Measurements from ENCODE around the gene HDAC7.

The HDAC7 gene

GRCh38 chr12:47783024-47783755, 36.5 kb downstream of the HDAC7 start:
- Histone ChIP-seq H3K36me3 (ENCODE audit: control insufficient read depth, insufficient read depth, low read length) (peaks cover 12% of the 10 kb centered on the region), H3K27me3 (ENCODE audit: control insufficient read depth, insufficient read depth, low read length) (no peaks in the 10 kb centered on the region), H3K9me3 (ENCODE audit: control insufficient read depth, low read length) (no peaks in the 10 kb centered on the region), H3K4me1 (ENCODE audit: control insufficient read depth, insufficient read depth, low read length) (peaks cover 13% of the 10 kb centered on the region), H3K9ac (ENCODE audit: low read length) (no peak overlapping the region), H3K4me3 (ENCODE audit: low read length) (no peak overlapping the region)

- H3K9ac ChIP-seq (ENCODE audit: low read length) = no peak overlapping the region
- H3K4me1 ChIP-seq (ENCODE audit: control insufficient read depth, insufficient read depth, low read length) = peaks cover 21% of the 10 kb centered on the region
- H3K4me3 ChIP-seq (ENCODE audit: low read length) = no peak overlapping the region
- no peaks in the 10 kb centered on the region for H3K9me3 ChIP-seq (ENCODE audit: control insufficient read depth, low read length)
- peaks cover 7% of the 10 kb centered on the region for H3K36me3 ChIP-seq (ENCODE audit: control insufficient read depth, insufficient read depth, low read length)
- H3K27me3 ChIP-seq (ENCODE audit: control insufficient read depth, insufficient read depth, low read length) = no peaks in the 10 kb centered on the region
Observed at GRCh38 chr12:47782372-47782770, 37.3 kb downstream of the HDAC7 start.

GRCh38 chr12:47781479-47782371, 38.0 kb downstream of the HDAC7 start:
- Histone ChIP-seq H3K9ac (ENCODE audit: low read length) (no peak overlapping the region), H3K4me1 (ENCODE audit: control insufficient read depth, insufficient read depth, low read length) (peaks cover 26% of the 10 kb centered on the region), H3K9me3 (ENCODE audit: control insufficient read depth, low read length) (no peaks in the 10 kb centered on the region), H3K27me3 (ENCODE audit: control insufficient read depth, insufficient read depth, low read length) (no peaks in the 10 kb centered on the region), H3K36me3 (ENCODE audit: control insufficient read depth, insufficient read depth, low read length) (peaks cover 5% of the 10 kb centered on the region), H3K4me3 (ENCODE audit: low read length) (no peak overlapping the region)

GRCh38 chr12:47779943-47780504, 39.7 kb downstream of the HDAC7 start:
- Histone ChIP-seq H3K9me3 (ENCODE audit: control insufficient read depth, low read length) (no peaks in the 10 kb centered on the region), H3K36me3 (ENCODE audit: control insufficient read depth, insufficient read depth, low read length) (no peaks in the 10 kb centered on the region), H3K27me3 (ENCODE audit: control insufficient read depth, insufficient read depth, low read length) (no peaks in the 10 kb centered on the region), H3K9ac (ENCODE audit: low read length) (no peak overlapping the region), H3K4me1 (ENCODE audit: control insufficient read depth, insufficient read depth, low read length) (peaks cover 34% of the 10 kb centered on the region), H3K4me3 (ENCODE audit: low read length) (no peak overlapping the region)

- Histone ChIP-seq H3K9ac (ENCODE audit: low read length) (no peak overlapping the region), H3K4me1 (ENCODE audit: control insufficient read depth, insufficient read depth, low read length) (peaks cover 39% of the 10 kb centered on the region)
Observed at GRCh38 chr12:47779301-47779942, 40.3 kb downstream of the HDAC7 start.

GRCh38 chr12:47778881-47779280, 40.8 kb downstream of the HDAC7 start:
- Histone ChIP-seq H3K9me3 (ENCODE audit: control insufficient read depth, low read length) (no peaks in the 10 kb centered on the region), H3K9ac (ENCODE audit: low read length) (no peak overlapping the region), H3K4me3 (ENCODE audit: low read length) (no peak overlapping the region), H3K36me3 (ENCODE audit: control insufficient read depth, insufficient read depth, low read length) (no peaks in the 10 kb centered on the region), H3K27me3 (ENCODE audit: control insufficient read depth, insufficient read depth, low read length) (no peaks in the 10 kb centered on the region), H3K4me1 (ENCODE audit: control insufficient read depth, insufficient read depth, low read length) (peaks cover 42% of the 10 kb centered on the region)

More at GRCh38 chr12:47779301-47779942, 40.3 kb downstream of the HDAC7 start:
- Histone ChIP-seq H3K36me3 (ENCODE audit: control insufficient read depth, insufficient read depth, low read length) (no peaks in the 10 kb centered on the region), H3K4me3 (ENCODE audit: low read length) (no peak overlapping the region), H3K9me3 (ENCODE audit: control insufficient read depth, low read length) (no peaks in the 10 kb centered on the region), H3K27me3 (ENCODE audit: control insufficient read depth, insufficient read depth, low read length) (no peaks in the 10 kb centered on the region)

- Histone ChIP-seq H3K27me3 (ENCODE audit: control insufficient read depth, insufficient read depth, low read length) (no peaks in the 10 kb centered on the region), H3K9me3 (ENCODE audit: control insufficient read depth, low read length) (no peaks in the 10 kb centered on the region), H3K36me3 (ENCODE audit: control insufficient read depth, insufficient read depth, low read length) (no peaks in the 10 kb centered on the region), H3K4me1 (ENCODE audit: control insufficient read depth, insufficient read depth, low read length) (peaks cover 44% of the 10 kb centered on the region), H3K4me3 (ENCODE audit: low read length) (no peak overlapping the region), H3K9ac (ENCODE audit: low read length) (no peak overlapping the region)
Observed at GRCh38 chr12:47777741-47778558, 41.8 kb downstream of the HDAC7 start.

GRCh38 chr12:47777151-47777550, 42.6 kb downstream of the HDAC7 start:
- Histone ChIP-seq H3K27me3 (ENCODE audit: control insufficient read depth, insufficient read depth, low read length) (no peaks in the 10 kb centered on the region), H3K9ac (ENCODE audit: low read length) (no peak overlapping the region), H3K9me3 (ENCODE audit: control insufficient read depth, low read length) (no peaks in the 10 kb centered on the region), H3K4me1 (ENCODE audit: control insufficient read depth, insufficient read depth, low read length) (peaks cover 44% of the 10 kb centered on the region), H3K4me3 (ENCODE audit: low read length) (no peak overlapping the region), H3K36me3 (ENCODE audit: control insufficient read depth, insufficient read depth, low read length) (no peaks in the 10 kb centered on the region)

GRCh38 chr12:47776471-47777143, 43.1 kb downstream of the HDAC7 start:
- Histone ChIP-seq H3K27me3 (ENCODE audit: control insufficient read depth, insufficient read depth, low read length) (no peaks in the 10 kb centered on the region), H3K36me3 (ENCODE audit: control insufficient read depth, insufficient read depth, low read length) (no peaks in the 10 kb centered on the region), H3K9me3 (ENCODE audit: control insufficient read depth, low read length) (no peaks in the 10 kb centered on the region), H3K4me3 (ENCODE audit: low read length) (no peak overlapping the region), H3K9ac (ENCODE audit: low read length) (no peak overlapping the region), H3K4me1 (ENCODE audit: control insufficient read depth, insufficient read depth, low read length) (peaks cover 39% of the 10 kb centered on the region)

- no peaks in the 10 kb centered on the region for H3K36me3 ChIP-seq (ENCODE audit: control insufficient read depth, insufficient read depth, low read length)
- peaks cover 38% of the 10 kb centered on the region for H3K4me1 ChIP-seq (ENCODE audit: control insufficient read depth, insufficient read depth, low read length)
- no peak overlapping the region for H3K9ac ChIP-seq (ENCODE audit: low read length)
- H3K27me3 ChIP-seq (ENCODE audit: control insufficient read depth, insufficient read depth, low read length) = no peaks in the 10 kb centered on the region
- H3K4me3 ChIP-seq (ENCODE audit: low read length) = no peak overlapping the region
- H3K9me3 ChIP-seq (ENCODE audit: control insufficient read depth, low read length) = no peaks in the 10 kb centered on the region
Observed at GRCh38 chr12:47775100-47775911, 44.4 kb downstream of the HDAC7 start.
